Ascending aorta (tissue), 2 donors: ENCODE measurements around the gene CXCL9. TPM values are rescaled to one million over a fixed set of nuclear protein-coding genes. Genes with fewer than 3 reads are reported as not detected.
A peak's percentile ranks its signal among the peaks of the same experiment; 100 is the strongest.

Experiments used
- DNase-seq, 2 donors: peaks; one replicate each; pipeline ENCODE4 v3.0.0-alpha.2; 2019; ENCODE audit warnings: low spot score in 2 of 2
- H3K27ac ChIP-seq, 2 donors: fragments of 200-600 bp; sonication (generic); one replicate each; pipeline ENCODE4 v1.5.1; 2016 to 2017; ENCODE audit warnings: mild to moderate bottlenecking in 1 of 2
- H3K27me3 ChIP-seq: fragments of 200-600 bp; sonication (generic); one replicate; pipeline ENCODE4 v1.5.1; 2017
- H3K36me3 ChIP-seq, 2 donors: fragments of 200-600 bp; sonication (generic); one replicate each; pipeline ENCODE4 v1.5.1; 2016
- H3K4me1 ChIP-seq, 2 donors: fragments of 200-600 bp; sonication (generic); one replicate each; pipeline ENCODE4 v1.5.1; 2016 to 2017; ENCODE audit warnings: mild to moderate bottlenecking in 1 of 2
- H3K4me3 ChIP-seq, 2 donors: fragments of 200-600 bp; sonication (generic); one replicate each; pipeline ENCODE4 v1.5.1; 2016 to 2017; ENCODE audit warnings: mild to moderate bottlenecking in 1 of 2
- H3K9me3 ChIP-seq, 2 donors: fragments of 200-600 bp; sonication (generic); one replicate each; pipeline ENCODE4 v1.5.1; 2016
- CTCF ChIP-seq, 3 experiments: fragments of 200-600 bp in 2 of 3; fragments of 450-650 bp in 1 of 3; sonication (generic) in 2 of 3; IDR thresholded peaks; one replicate each; pipeline ENCODE4 v1.5.1; 2016 to 2019; ENCODE audit warnings: antibody characterized with exemption in 3 of 3, mild to moderate bottlenecking in 1 of 3, moderate library complexity in 1 of 3
- intact Hi-C: fragments of 100-400 bp; cut with DNase I; formaldehyde crosslinking; loops from one replicate; pipeline ENCODE4 v1.15.1; 2023
- total RNA-seq: library from RNA; depleted of rRNA; stranded (reverse); fragments of >200 nt; gene quantifications from one replicate; pipeline ENCODE4 v1.1.0, GENCODE V29; 2016

CXCL9 gene
- total RNA-seq, 1 donor from 2014 or later: 0.21 TPM

GRCh38 chr4:76012388-76012801 is 5.1 kb upstream of the CXCL9 start:
- Histone ChIP-seq H3K4me3 (no peak overlapping the region), H3K27ac (peak overlapping the region in 1 of 2 donors; percentile 21)

GRCh38 chr4:76011700-76012387 is 4.5 kb upstream of the CXCL9 start:
- DNase-seq: no peak
- peak overlapping the region in 1 of 2 donors; percentile 9 for H3K4me3 ChIP-seq
- intact Hi-C loops: no loop called here
- H3K36me3 ChIP-seq: no peaks in the 10 kb centered on the region
- TF ChIP-seq CTCF (IDR thresholded peaks at IDR 0.05): no peak
- no peaks in the 10 kb centered on the region for H3K9me3 ChIP-seq
- no peaks in the 10 kb centered on the region for H3K4me1 ChIP-seq
- peak overlapping the region; percentile 21 to 46 for H3K27ac ChIP-seq
- H3K27me3 ChIP-seq: no peaks in the 10 kb centered on the region

More at GRCh38 chr4:76012388-76012801, 5.1 kb upstream of the CXCL9 start:
- no peak for DNase-seq
- H3K4me1 ChIP-seq: no peaks in the 10 kb centered on the region
- H3K36me3 ChIP-seq: no peaks in the 10 kb centered on the region
- no peaks in the 10 kb centered on the region for H3K9me3 ChIP-seq
- H3K27me3 ChIP-seq: no peaks in the 10 kb centered on the region
- intact Hi-C loops: no loop called here
- TF ChIP-seq CTCF (IDR thresholded peaks at IDR 0.05): no peak

GRCh38 chr4:76011018-76011670 is 3.8 kb upstream of the CXCL9 start:
- intact Hi-C loops: no loop called here
- no peaks in the 10 kb centered on the region for H3K9me3 ChIP-seq
- no peak overlapping the region for H3K4me3 ChIP-seq
- H3K4me1 ChIP-seq: no peaks in the 10 kb centered on the region
- no peak for TF ChIP-seq CTCF (IDR thresholded peaks at IDR 0.05)
- DNase-seq: no peak
- H3K27me3 ChIP-seq: no peaks in the 10 kb centered on the region
- no peak overlapping the region for H3K27ac ChIP-seq
- no peaks in the 10 kb centered on the region for H3K36me3 ChIP-seq

- no peak for DNase-seq
- no peaks in the 10 kb centered on the region for H3K4me1 ChIP-seq
- intact Hi-C loops: no loop called here
- H3K36me3 ChIP-seq: no peaks in the 10 kb centered on the region
- H3K4me3 ChIP-seq: no peak overlapping the region
- H3K9me3 ChIP-seq: no peaks in the 10 kb centered on the region
- TF ChIP-seq CTCF (IDR thresholded peaks at IDR 0.05): no peak
- H3K27ac ChIP-seq: no peak overlapping the region
- H3K27me3 ChIP-seq: no peaks in the 10 kb centered on the region
These were observed 3.3 kb upstream of the CXCL9 start for GRCh38 chr4:76010576-76010975.

GRCh38 chr4:76009311-76009710 is 2.0 kb upstream of the CXCL9 start:
- Histone ChIP-seq H3K27ac (no peak overlapping the region), H3K4me1 (no peaks in the 10 kb centered on the region), H3K9me3 (no peaks in the 10 kb centered on the region), H3K4me3 (no peak overlapping the region), H3K27me3 (no peaks in the 10 kb centered on the region), H3K36me3 (no peaks in the 10 kb centered on the region)
- intact Hi-C loops: no loop called here
- no peak for TF ChIP-seq CTCF (IDR thresholded peaks at IDR 0.05)
- no peak for DNase-seq
